ENCODE results near the gene ENTPD2. TPM values are rescaled to one million over a fixed set of nuclear protein-coding genes. Genes with fewer than 3 reads are reported as not detected.
"Not testable (repeated sequence)": the region's sequence is repeated elsewhere in the genome, so short reads cannot be mapped to it uniquely, and the experiment has no call there.

The ENTPD2 gene
- total RNA-seq, 2 donors from 2014 or later, result 0.41 to 0.67 TPM

DNA sequence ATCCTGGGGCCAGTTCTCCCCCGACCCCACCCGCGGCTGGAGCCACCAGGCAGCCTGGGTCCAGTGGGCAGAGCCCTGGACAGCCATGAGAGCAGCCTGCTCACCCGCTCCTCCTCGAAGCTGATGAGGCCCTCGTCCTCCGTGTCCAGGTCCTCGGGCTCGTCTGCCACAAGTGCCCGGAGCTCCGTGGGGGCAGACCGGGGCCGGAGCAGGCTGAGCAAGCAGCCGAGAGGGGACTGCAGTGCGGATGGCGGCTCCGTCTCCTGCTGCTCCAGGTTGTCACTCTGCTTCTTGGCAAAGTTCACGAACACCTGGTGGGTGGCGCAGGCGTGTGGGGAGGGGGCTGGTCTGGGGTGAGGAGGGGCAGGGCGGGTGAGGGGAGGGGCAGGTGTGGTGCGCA lies 45.5 kb downstream of the ENTPD2 start:
- H3K4me3 ChIP-seq, result no peak overlapping the region
- H3K27ac ChIP-seq, result no peak overlapping the region
- DNase-seq (ENCODE audit: low spot score), result no peak
- H3K27me3 ChIP-seq, result no peaks in the 10 kb centered on the region
- H3K9me3 ChIP-seq, result no peaks in the 10 kb centered on the region
- peaks cover 33% of the 10 kb centered on the region for H3K36me3 ChIP-seq
- H3K4me1 ChIP-seq, result no peaks in the 10 kb centered on the region
- TF ChIP-seq, protein P1, sequence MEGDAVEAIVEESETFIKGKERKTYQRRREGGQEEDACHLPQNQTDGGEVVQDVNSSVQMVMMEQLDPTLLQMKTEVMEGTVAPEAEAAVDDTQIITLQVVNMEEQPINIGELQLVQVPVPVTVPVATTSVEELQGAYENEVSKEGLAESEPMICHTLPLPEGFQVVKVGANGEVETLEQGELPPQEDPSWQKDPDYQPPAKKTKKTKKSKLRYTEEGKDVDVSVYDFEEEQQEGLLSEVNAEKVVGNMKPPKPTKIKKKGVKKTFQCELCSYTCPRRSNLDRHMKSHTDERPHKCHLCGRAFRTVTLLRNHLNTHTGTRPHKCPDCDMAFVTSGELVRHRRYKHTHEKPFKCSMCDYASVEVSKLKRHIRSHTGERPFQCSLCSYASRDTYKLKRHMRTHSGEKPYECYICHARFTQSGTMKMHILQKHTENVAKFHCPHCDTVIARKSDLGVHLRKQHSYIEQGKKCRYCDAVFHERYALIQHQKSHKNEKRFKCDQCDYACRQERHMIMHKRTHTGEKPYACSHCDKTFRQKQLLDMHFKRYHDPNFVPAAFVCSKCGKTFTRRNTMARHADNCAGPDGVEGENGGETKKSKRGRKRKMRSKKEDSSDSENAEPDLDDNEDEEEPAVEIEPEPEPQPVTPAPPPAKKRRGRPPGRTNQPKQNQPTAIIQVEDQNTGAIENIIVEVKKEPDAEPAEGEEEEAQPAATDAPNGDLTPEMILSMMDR (IDR thresholded peaks at IDR 0.05), result no peak

DNA sequence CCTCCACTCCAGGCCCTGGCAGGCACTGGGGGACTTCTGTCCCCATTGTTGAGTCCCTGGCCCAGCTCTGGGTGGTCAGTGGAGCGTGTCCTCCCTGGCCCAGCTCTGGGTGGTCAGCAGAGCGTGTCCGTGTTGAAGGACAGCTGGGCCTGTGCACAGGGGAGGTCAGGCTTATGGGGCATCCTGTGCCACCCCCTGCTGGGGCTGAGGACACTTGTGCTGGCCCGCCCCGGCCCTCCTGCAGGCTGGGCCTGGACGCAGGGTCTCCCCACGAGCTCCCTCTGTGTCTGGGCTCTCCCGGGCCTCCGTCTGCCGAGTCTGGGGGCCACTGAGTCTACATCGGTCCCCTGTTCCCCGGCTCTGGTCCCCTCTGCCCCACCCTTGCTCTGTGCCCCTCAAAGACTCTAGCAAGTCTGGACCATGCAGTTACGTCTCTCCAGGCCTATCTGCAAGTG lies 46.0 kb downstream of the ENTPD2 start:
- Histone ChIP-seq H3K36me3 (peaks cover 33% of the 10 kb centered on the region), H3K27me3 (no peaks in the 10 kb centered on the region), H3K4me1 (no peaks in the 10 kb centered on the region), H3K27ac (no peak overlapping the region), H3K4me3 (no peak overlapping the region), H3K9me3 (no peaks in the 10 kb centered on the region)
- TF ChIP-seq, protein P1 (IDR thresholded peaks at IDR 0.05), result no peak
- no peak for DNase-seq (ENCODE audit: low spot score)

- DNase-seq (ENCODE audit: low spot score), result no peak
- Histone ChIP-seq H3K36me3 (peaks cover 30% of the 10 kb centered on the region), H3K27me3 (no peaks in the 10 kb centered on the region), H3K4me3 (no peak overlapping the region), H3K27ac (no peak overlapping the region), H3K4me1 (no peaks in the 10 kb centered on the region), H3K9me3 (no peaks in the 10 kb centered on the region)
- TF ChIP-seq, protein P1 (IDR thresholded peaks at IDR 0.05), result no peak
Observed at GRCh38 chr9:137007108-137007815, 46.6 kb downstream of the ENTPD2 start.

DNA sequence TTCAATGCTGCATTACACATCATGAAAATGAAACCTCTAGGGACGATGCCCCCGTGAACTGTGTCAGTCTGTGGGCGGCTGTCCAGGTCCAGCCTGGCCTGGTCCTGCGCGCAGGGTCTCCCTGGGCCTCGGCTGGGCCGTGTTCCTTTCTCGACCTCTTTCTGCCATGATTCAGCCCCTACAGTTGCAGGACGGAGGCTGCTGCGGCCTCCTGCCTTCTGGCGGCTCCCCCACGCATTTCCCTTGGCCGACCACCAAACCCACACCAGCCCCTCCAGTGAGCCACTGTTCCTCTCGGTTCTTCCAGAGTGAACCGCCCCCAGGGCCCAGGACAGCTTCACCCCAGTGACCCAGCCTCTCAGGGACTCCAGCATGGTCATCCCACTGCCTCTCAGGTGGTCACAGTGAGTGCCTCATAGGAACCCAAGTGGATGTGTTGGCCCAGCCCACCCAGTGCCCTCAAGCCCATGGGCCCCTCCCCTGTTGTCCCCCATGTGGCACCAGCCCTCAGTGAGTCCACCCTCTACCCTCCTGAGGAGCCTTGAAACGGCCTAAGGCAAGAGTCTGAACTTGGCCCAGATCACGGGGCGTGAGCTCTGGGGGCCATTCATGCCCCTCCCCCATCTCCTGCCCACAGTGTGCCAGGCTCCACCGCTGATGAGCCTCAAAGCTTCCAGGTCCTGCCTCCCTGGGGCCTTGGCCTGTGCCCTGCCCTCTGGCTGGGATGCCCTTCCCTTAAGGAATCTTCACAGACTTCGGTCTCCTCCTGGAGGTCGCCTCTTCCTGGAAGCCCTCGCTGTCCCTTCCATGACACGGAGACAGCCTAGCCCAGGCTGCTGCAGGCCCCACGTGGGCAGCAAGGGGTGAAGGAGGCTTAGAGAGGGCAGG lies 47.5 kb downstream of the ENTPD2 start:
- DNase-seq (ENCODE audit: low spot score), result no peak
- Histone ChIP-seq H3K4me1 (no peaks in the 10 kb centered on the region), H3K36me3 (peaks cover 21% of the 10 kb centered on the region), H3K4me3 (no peak overlapping the region), H3K27me3 (no peaks in the 10 kb centered on the region), H3K27ac (no peak overlapping the region), H3K9me3 (no peaks in the 10 kb centered on the region)
- TF ChIP-seq, protein P1 (IDR thresholded peaks at IDR 0.05), result no peak

- H3K4me1 ChIP-seq, H3K9me3 ChIP-seq: not testable (repeated sequence)
- TF ChIP-seq, protein P1 (IDR thresholded peaks at IDR 0.05), result peak in 1 of 2 donors; percentile 52
Observed at GRCh38 chr9:137004285-137004684, 49.6 kb downstream of the ENTPD2 start.

More at GRCh38 chr9:137004285-137004684, 49.6 kb downstream of the ENTPD2 start:
- not testable (repeated sequence) for H3K27me3 ChIP-seq; H3K36me3 ChIP-seq; DNase-seq (ENCODE audit: low spot score); H3K27ac ChIP-seq; H3K4me3 ChIP-seq

Data from right atrium auricular region (tissue), 2 donors.